Loucy (cell line): Measurements from ENCODE around the gene MRPS24.

Source experiments
- H2AFZ ChIP-seq: fragments of 200-600 bp; sonication (generic); 2 replicates; pipeline ENCODE4 v1.6.0; 2016; ENCODE audit warnings: antibody characterized with exemption, mild to moderate bottlenecking, low read length, moderate library complexity
- H3F3A ChIP-seq: fragments of 200-600 bp; 2 replicates; pipeline ENCODE4 v1.6.0; 2016; ENCODE audit warnings: antibody characterized with exemption, low read depth, mild to moderate bottlenecking
- H3K27me3 ChIP-seq: fragments of 200-600 bp; sonication (generic); 2 replicates; pipeline ENCODE4 v1.6.1; 2014; ENCODE audit warnings: low read length, mild to moderate bottlenecking; ENCODE audit not compliant: insufficient read depth, poor library complexity, severe bottlenecking
- H3K36me3 ChIP-seq: fragments of 200-600 bp; sonication (generic); 2 replicates; pipeline ENCODE4 v1.6.1; 2016; ENCODE audit warnings: low read length; ENCODE audit not compliant: insufficient read depth
- H3K4me1 ChIP-seq: fragments of 200-600 bp; sonication (generic); 2 replicates; pipeline ENCODE4 v1.5.1; 2014; ENCODE audit warnings: low read length, mild to moderate bottlenecking; ENCODE audit not compliant: insufficient read depth, poor library complexity, severe bottlenecking
- H3K4me2 ChIP-seq: fragments of 200-600 bp; sonication (generic); 2 replicates; pipeline ENCODE4 v1.6.0; 2014; ENCODE audit warnings: antibody characterized with exemption, low read length, low read depth, mild to moderate bottlenecking; ENCODE audit not compliant: poor library complexity, severe bottlenecking
- H3K4me3 ChIP-seq: fragments of 200-600 bp; sonication (generic); 2 replicates; pipeline ENCODE4 v1.5.1; 2014; ENCODE audit warnings: low read length, mild to moderate bottlenecking, mixed read lengths; ENCODE audit not compliant: poor library complexity, severe bottlenecking
- H3K79me2 ChIP-seq: fragments of 200-600 bp; sonication (generic); 2 replicates; pipeline ENCODE4 v1.6.1; 2014; ENCODE audit warnings: low read length; ENCODE audit not compliant: insufficient read depth
- H3K9ac ChIP-seq: fragments of 200-600 bp; sonication (generic); 2 replicates; pipeline ENCODE4 v1.6.0; 2014; ENCODE audit warnings: mild to moderate bottlenecking, low read depth, low read length, moderate library complexity; ENCODE audit not compliant: poor library complexity, severe bottlenecking
- H3K9me2 ChIP-seq: fragments of 200-600 bp; sonication (generic); replicated peaks from 2 replicates; pipeline ENCODE4 v1.6.1; 2016; ENCODE audit warnings: low read depth, low read length, mixed read lengths
- H3K9me3 ChIP-seq: fragments of 200-600 bp; sonication (generic); 2 replicates; pipeline ENCODE4 v1.6.1; 2014; ENCODE audit warnings: mild to moderate bottlenecking, antibody characterized with exemption, low read length, low read depth; ENCODE audit not compliant: insufficient read depth
- H4K20me1 ChIP-seq: fragments of 200-600 bp; sonication (generic); 2 replicates; pipeline ENCODE4 v1.6.0; 2014; ENCODE audit warnings: antibody characterized with exemption, low read length, mild to moderate bottlenecking; ENCODE audit not compliant: insufficient read depth, poor library complexity, severe bottlenecking
- CTCF ChIP-seq: fragments of 200-600 bp; sonication (generic); conservative IDR thresholded peaks from 2 replicates; pipeline ENCODE4 v1.5.1; 2014; ENCODE audit warnings: mild to moderate bottlenecking, antibody characterized with exemption, low read length
- EZH2phosphoT487 ChIP-seq: fragments of 200-600 bp; IDR thresholded peaks from 2 replicates; pipeline ENCODE4 v1.6.1; 2018; ENCODE audit warnings: antibody characterized with exemption, mild to moderate bottlenecking, moderate library complexity, borderline replicate concordance

MRPS24 gene

GRCh38 chr7:43856316-43856715 is 13.0 kb downstream of the MRPS24 start:
- Histone ChIP-seq H3F3A (no peaks in the 10 kb centered on the region), H3K4me3 (no peak overlapping the region), H3K27me3 (peaks cover 17% of the 10 kb centered on the region), H4K20me1 (no peaks in the 10 kb centered on the region), H3K9me3 (no peaks in the 10 kb centered on the region), H3K4me2 (no peak overlapping the region), H2AFZ (no peak overlapping the region), H3K9ac (no peak overlapping the region), H3K4me1 (no peaks in the 10 kb centered on the region), H3K9me2 (no peaks in the 10 kb centered on the region), H3K79me2 (no peaks in the 10 kb centered on the region), H3K36me3 (no peaks in the 10 kb centered on the region)
- TF ChIP-seq EZH2phosphoT487 = no peak
- TF ChIP-seq CTCF = no peak

- TF ChIP-seq EZH2phosphoT487 (no peak), CTCF (no peak)
- no peaks in the 10 kb centered on the region for H3K9me2 ChIP-seq
- H3K9ac ChIP-seq = no peak overlapping the region
- H3K9me3 ChIP-seq = no peaks in the 10 kb centered on the region
- no peaks in the 10 kb centered on the region for H3K79me2 ChIP-seq
- no peaks in the 10 kb centered on the region for H4K20me1 ChIP-seq
- H3K4me3 ChIP-seq = no peak overlapping the region
- H3K36me3 ChIP-seq = no peaks in the 10 kb centered on the region
- H3K27me3 ChIP-seq = peaks cover 22% of the 10 kb centered on the region
- H2AFZ ChIP-seq = no peak overlapping the region
- peaks cover 4% of the 10 kb centered on the region for H3K4me1 ChIP-seq
- no peak overlapping the region for H3K4me2 ChIP-seq
- H3F3A ChIP-seq = no peaks in the 10 kb centered on the region
These were observed 14.1 kb downstream of the MRPS24 start for GRCh38 chr7:43855176-43855575.

- Histone ChIP-seq H3K9me2 (no peaks in the 10 kb centered on the region), H3K4me1 (peaks cover 9% of the 10 kb centered on the region)
These were observed 17.5 kb downstream of the MRPS24 start for GRCh38 chr7:43851805-43852204.

More at GRCh38 chr7:43851805-43852204, 17.5 kb downstream of the MRPS24 start:
- H3K4me2 ChIP-seq = no peak overlapping the region
- no peaks in the 10 kb centered on the region for H4K20me1 ChIP-seq
- no peak overlapping the region for H2AFZ ChIP-seq
- no peak overlapping the region for H3K9ac ChIP-seq
- TF ChIP-seq EZH2phosphoT487 (no peak), CTCF (no peak)
- no peaks in the 10 kb centered on the region for H3K36me3 ChIP-seq
- H3F3A ChIP-seq = no peaks in the 10 kb centered on the region
- H3K9me3 ChIP-seq = no peaks in the 10 kb centered on the region
- H3K27me3 ChIP-seq = peaks cover 29% of the 10 kb centered on the region
- no peak overlapping the region for H3K4me3 ChIP-seq
- no peaks in the 10 kb centered on the region for H3K79me2 ChIP-seq
